Transverse colon (tissue), 4 donors: ENCODE results near the gene HHATL. TPM values are rescaled to one million over a fixed set of nuclear protein-coding genes. Genes with fewer than 3 reads are reported as not detected.

ENCODE experiments used
- DNase-seq: peaks from one replicate; pipeline ENCODE4 v3.0.0-alpha.2; 2019
- H3K27ac ChIP-seq, 4 donors: fragments of 200-600 bp; sonication (generic); 2 replicates each; pipeline ENCODE4 v1.5.1; 2016 to 2018; ENCODE audit warnings: inconsistent platforms in 4 of 4
- H3K27me3 ChIP-seq: fragments of 200-600 bp; sonication (generic); 2 replicates; pipeline ENCODE4 v1.5.1; 2017; ENCODE audit warnings: inconsistent platforms
- H3K36me3 ChIP-seq, 4 donors: fragments of 200-600 bp; sonication (generic); 2 replicates each; pipeline ENCODE4 v1.5.1; 2017 to 2019; ENCODE audit warnings: inconsistent platforms in 4 of 4
- H3K4me1 ChIP-seq, 4 donors: fragments of 200-600 bp; sonication (generic); 2 replicates each; pipeline ENCODE4 v1.5.1; 2017 to 2020; ENCODE audit warnings: inconsistent platforms in 4 of 4
- H3K4me3 ChIP-seq, 4 donors: fragments of 200-600 bp; sonication (generic); 1 replicate in 1 of 4; 2 replicates in 3 of 4; pipeline versions ENCODE4 v1.5.1 to v1.6.1; 2017 to 2019; ENCODE audit warnings: inconsistent platforms in 4 of 4
- H3K9me3 ChIP-seq, 2 donors: fragments of 200-600 bp; sonication (generic); 2 replicates each; pipeline ENCODE4 v1.5.1; 2017 to 2019; ENCODE audit warnings: inconsistent platforms in 2 of 2
- CTCF ChIP-seq, 5 experiments: fragments of 200-600 bp in 3 of 5; fragments of 450-650 bp in 2 of 5; sonication (generic) in 3 of 5; IDR thresholded peaks; 1 replicate in 2 of 5; 2 replicates in 3 of 5; pipeline ENCODE4 v1.5.1; 2016 to 2017; ENCODE audit warnings: antibody characterized with exemption in 5 of 5, inconsistent platforms in 3 of 5, mild to moderate bottlenecking in 2 of 5, moderate library complexity in 1 of 5
- EP300 ChIP-seq: sonication (generic); formaldehyde crosslinking; IDR thresholded peaks from one replicate; pipeline ENCODE4 v1.6.1; 2017; ENCODE audit warnings: antibody characterized with exemption, low read depth
- POLR2A ChIP-seq: fragments of 450-650 bp; IDR thresholded peaks from one replicate; pipeline ENCODE4 v1.6.1; 2016; ENCODE audit warnings: antibody characterized with exemption, mild to moderate bottlenecking, moderate library complexity
- POLR2AphosphoS5 ChIP-seq, 3 donors: sonication (generic); formaldehyde crosslinking; IDR thresholded peaks; one replicate each; pipeline ENCODE4 v1.6.1; 2016; ENCODE audit warnings: antibody characterized with exemption in 3 of 3
- WGBS, 2 donors: methylation state at CpG; one replicate each; pipeline ENCODE4 v1.1.5; 2018; ENCODE audit warnings: low coverage in 1 of 2; 5-methylcytosine and 5-hydroxymethylcytosine counted together
- in situ Hi-C, 4 donors: fragments of 200-750 bp; cut with MboI; loops; one replicate each; pipeline versions ENCODE4 v1.15.0 to v1.15.1; 2017; ENCODE audit warnings: low sequenced_read_pairs in 3 of 4, low pct_ligation_motif_present in 1 of 4, low pct_unique_long_range_greater_than_20kb in 1 of 4
- intact Hi-C: fragments of 100-400 bp; cut with DNase I; formaldehyde crosslinking; loops from one replicate; pipeline ENCODE4 v1.15.1; 2023; ENCODE audit warnings: low total_unique reads
- total RNA-seq, 4 donors: library from RNA; depleted of rRNA; stranded (reverse); fragments of >200 nt; gene quantifications; one replicate each; pipeline ENCODE4 v1.1.0, GENCODE V29; 2016

The HHATL gene
- total RNA-seq, 4 donors from 2014 or later: 0.27 TPM; not detected in 3

DNA sequence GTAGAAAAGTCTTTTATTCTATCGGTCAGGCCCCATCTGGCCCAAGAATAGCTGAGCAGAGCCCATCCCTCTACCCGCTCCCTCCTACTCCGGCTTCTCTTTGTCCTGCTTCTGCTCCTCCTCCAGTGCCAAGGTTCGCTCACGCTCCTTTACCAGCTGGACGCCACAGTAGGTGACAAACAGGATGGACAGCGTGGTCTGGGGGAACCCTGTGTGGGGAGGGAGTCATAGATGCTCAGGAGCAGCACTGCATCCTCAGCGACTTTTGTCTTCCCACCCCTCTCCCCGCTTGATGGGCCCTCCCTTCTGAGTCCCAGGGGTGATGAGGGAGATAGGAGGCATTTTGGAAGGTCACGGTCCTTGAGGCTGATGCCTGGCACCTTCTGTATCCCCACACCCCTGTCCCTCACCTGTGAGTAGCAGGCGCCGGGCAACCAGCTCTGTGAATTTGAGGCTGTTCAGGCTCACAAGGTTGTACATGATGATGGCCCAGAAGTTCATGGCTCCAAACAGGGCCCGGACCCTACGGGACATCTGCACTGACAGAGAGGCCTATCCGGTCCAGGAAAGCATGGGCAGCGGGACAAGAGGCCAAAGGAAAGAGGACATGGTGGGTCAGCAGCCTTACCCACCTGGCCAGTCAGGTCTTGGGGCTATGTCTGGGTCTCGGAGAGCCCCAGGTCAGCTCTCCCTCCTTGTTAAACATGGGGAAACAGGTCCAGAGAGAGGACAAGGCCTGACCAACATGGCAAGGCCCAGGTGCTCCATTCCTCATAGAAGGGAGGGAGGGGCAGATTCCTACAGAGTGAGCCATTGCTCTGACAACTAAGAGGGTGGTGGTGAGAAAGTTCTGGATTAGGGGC is 9.7 kb downstream of the HHATL start:
- Histone ChIP-seq H3K4me3 (no peak overlapping the region), H3K27me3 (no peaks in the 10 kb centered on the region), H3K4me1 (no peaks in the 10 kb centered on the region), H3K36me3 (no peaks in the 10 kb centered on the region), H3K9me3 (no peaks in the 10 kb centered on the region), H3K27ac (no peak overlapping the region)
- intact Hi-C loops (no loop called here), in situ Hi-C loops (no loop called here)
- 87 to 100% methylated on average over 2 to 17 of the region's 17 CpGs for WGBS, 2 donors
- no peak for TF ChIP-seq CTCF (IDR thresholded peaks at IDR 0.05)
- TF ChIP-seq POLR2A: no peak
- TF ChIP-seq POLR2AphosphoS5 (IDR thresholded peaks at IDR 0.05): no peak
- no peak for TF ChIP-seq EP300
- no peak for DNase-seq

DNA sequence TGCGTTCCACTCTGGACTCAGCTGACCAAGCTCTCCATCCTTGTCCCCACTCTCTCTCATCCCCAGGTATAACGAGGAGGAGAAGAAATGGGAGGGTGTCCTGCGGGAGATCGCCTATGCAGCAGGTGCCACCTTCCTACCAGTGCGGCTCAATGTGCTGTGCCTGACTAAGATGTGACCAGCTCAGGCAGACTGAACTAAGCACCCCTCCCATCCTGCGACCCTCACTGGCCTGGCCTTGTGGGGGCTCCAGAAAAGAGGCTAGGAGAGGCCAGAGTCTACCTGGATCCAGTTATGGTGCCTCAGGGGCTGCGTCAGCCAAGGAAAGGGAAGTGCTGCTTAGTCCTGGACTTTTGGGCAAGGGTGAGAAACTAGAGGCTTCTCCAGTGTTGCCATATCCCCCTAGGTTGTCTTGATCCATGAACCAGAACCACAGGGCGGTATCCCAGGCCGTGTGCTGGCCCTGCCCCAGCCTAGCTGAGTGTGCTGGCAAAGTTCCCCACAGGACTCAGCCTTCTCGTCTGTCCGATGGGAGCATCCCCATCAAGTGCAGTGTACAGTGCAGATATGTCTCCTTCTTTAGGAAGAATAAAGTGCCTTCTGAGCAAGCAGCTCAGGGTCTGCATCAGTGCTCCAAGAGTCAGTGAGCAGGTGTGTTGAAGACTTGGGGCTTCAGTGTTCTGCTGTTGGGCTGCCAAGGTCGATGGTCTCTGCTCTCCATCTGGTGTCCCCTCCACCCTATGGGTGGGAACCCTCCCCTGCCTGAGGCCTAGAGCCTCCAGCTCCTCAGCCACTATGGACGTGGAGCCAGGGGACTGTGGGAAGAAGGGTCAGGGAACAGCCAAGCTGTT is 10.6 kb downstream of the HHATL start:
- no peaks in the 10 kb centered on the region for H3K36me3 ChIP-seq
- no peaks in the 10 kb centered on the region for H3K4me1 ChIP-seq
- TF ChIP-seq EP300 (no peak), POLR2A (no peak), CTCF (IDR thresholded peaks at IDR 0.05) (no peak), POLR2AphosphoS5 (IDR thresholded peaks at IDR 0.05) (no peak)
- intact Hi-C loops (no loop called here), in situ Hi-C loops (no loop called here)
- no peak overlapping the region for H3K27ac ChIP-seq
- H3K9me3 ChIP-seq: no peaks in the 10 kb centered on the region
- no peaks in the 10 kb centered on the region for H3K27me3 ChIP-seq
- no peak overlapping the region for H3K4me3 ChIP-seq
- no peak for DNase-seq
- 72 to 73% methylated on average over 4 to 13 of the region's 13 CpGs for WGBS, 2 donors

DNA sequence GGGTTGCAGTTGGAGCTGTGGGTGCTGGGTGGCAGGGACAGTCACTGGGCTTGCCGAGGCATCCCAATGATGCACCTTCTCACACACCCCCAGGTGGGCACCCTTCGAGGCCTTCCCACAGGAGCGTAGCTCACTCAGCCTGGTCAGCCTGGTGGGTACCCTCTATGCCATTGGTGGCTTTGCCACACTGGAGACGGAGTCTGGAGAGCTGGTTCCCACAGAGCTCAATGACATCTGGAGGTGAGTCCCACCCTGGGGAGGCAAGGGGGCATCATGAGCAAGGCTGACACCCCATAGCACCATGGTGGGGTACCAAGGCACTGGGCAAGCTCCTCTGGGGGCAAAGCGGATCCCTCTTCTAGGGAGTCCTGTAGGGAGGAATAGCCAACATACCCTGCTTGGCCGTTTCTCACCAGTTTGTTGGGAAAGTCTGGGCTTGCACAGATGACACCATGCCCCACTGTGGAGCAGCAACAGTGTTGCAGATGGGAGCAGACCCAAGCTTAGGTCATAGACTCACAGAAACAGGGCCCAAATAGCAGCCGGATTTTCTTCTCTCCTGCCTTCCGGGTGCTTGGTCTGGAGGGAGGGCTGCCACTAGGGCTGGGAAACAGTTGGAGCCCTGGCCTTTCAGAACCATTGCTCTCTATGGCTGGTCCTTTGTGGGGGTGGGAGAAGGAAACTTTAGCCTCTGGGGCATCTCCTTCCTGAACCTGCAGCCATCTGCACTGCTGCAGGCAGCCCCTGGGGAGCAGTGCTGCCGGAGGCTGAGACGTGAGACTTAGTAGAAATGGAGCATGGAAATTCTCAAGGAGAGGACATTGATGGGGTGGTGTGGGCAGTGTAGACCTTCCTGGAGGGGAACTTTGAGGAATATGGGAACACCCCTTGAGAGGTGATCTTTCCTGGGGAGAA is 11.6 kb downstream of the HHATL start:
- peaks cover 7% of the 10 kb centered on the region for H3K27me3 ChIP-seq
- TF ChIP-seq CTCF (IDR thresholded peaks at IDR 0.05) (no peak), POLR2AphosphoS5 (IDR thresholded peaks at IDR 0.05) (no peak), EP300 (no peak), POLR2A (no peak)
- H3K36me3 ChIP-seq: no peaks in the 10 kb centered on the region
- intact Hi-C loops: no loop called here
- H3K27ac ChIP-seq: no peak overlapping the region
- in situ Hi-C loops: no loop called here
- no peak for DNase-seq
- H3K4me1 ChIP-seq: peaks cover 0 to under 1% (median 0%) of the 10 kb centered on the region in 4 donors
- 74% methylated on average over 10 of the region's 10 CpGs; no CpG with 5 or more reads in 1 of the 2 donors for WGBS, 2 donors
- H3K9me3 ChIP-seq: no peaks in the 10 kb centered on the region
- H3K4me3 ChIP-seq: no peak overlapping the region
